ENCODE data around the gene HOXA3.
A peak's percentile ranks its signal among the peaks of the same experiment; 100 is the strongest.

The HOXA3 gene

GRCh38 chr7:27175626-27176523 lies 23.5 kb upstream of the HOXA3 start:
- no peaks in the 10 kb centered on the region for H3K9me3 ChIP-seq (ENCODE audit: control insufficient read depth, insufficient read depth, low read length)
- H3F3A ChIP-seq (ENCODE audit: control insufficient read depth, insufficient read depth) = peaks cover 3% of the 10 kb centered on the region; the same call in 1 of the 2 replicates
- peaks cover 53% of the 10 kb centered on the region for H3K27me3 ChIP-seq (ENCODE audit: control insufficient read depth, low read length)
- H3K9me2 ChIP-seq (replicated peaks; ENCODE audit: control insufficient read depth, low read length) = no peaks in the 10 kb centered on the region
- H3K4me2 ChIP-seq (ENCODE audit: low read length) = no peak overlapping the region
- H3K4me1 ChIP-seq (ENCODE audit: control insufficient read depth, low read length) = peaks cover 20% of the 10 kb centered on the region
- H3K36me3 ChIP-seq (ENCODE audit: control insufficient read depth, low read length) = no peaks in the 10 kb centered on the region
- no peak overlapping the region for H3K27ac ChIP-seq (ENCODE audit: low read depth, low read length)
- no peak overlapping the region for H3K4me3 ChIP-seq (ENCODE audit: low read length)
- TF ChIP-seq EZH2phosphoT487 (IDR thresholded peaks at IDR 0.05; ENCODE audit: borderline replicate concordance, low read length) = no peak
- TF ChIP-seq CTCF (IDR thresholded peaks at IDR 0.05; ENCODE audit: low read depth, low read length, poor library complexity, severe bottlenecking) = no peak
- no peaks in the 10 kb centered on the region for H3K79me2 ChIP-seq (ENCODE audit: control insufficient read depth, low read length)
- peaks cover under 1% of the 10 kb centered on the region; the same call in 1 of the 2 replicates for H4K20me1 ChIP-seq (ENCODE audit: control insufficient read depth, insufficient read depth, low read depth, low read length)

- H3K27ac ChIP-seq (ENCODE audit: low read depth, low read length) = no peak overlapping the region
- no peaks in the 10 kb centered on the region for H3K9me2 ChIP-seq (replicated peaks; ENCODE audit: control insufficient read depth, low read length)
- H4K20me1 ChIP-seq (ENCODE audit: control insufficient read depth, insufficient read depth, low read depth, low read length) = peaks cover 4% of the 10 kb centered on the region; the same call in 1 of the 2 replicates
- no peaks in the 10 kb centered on the region for H3K36me3 ChIP-seq (ENCODE audit: control insufficient read depth, low read length)
- no peaks in the 10 kb centered on the region for H3K79me2 ChIP-seq (ENCODE audit: control insufficient read depth, low read length)
- peaks cover 19% of the 10 kb centered on the region for H3K4me1 ChIP-seq (ENCODE audit: control insufficient read depth, low read length)
- no peak overlapping the region for H3K4me2 ChIP-seq (ENCODE audit: low read length)
- H3K27me3 ChIP-seq (ENCODE audit: control insufficient read depth, low read length) = peaks cover 55% of the 10 kb centered on the region
- H3K4me3 ChIP-seq (ENCODE audit: low read length) = no peak overlapping the region
- no peaks in the 10 kb centered on the region for H3K9me3 ChIP-seq (ENCODE audit: control insufficient read depth, insufficient read depth, low read length)
- H3F3A ChIP-seq (ENCODE audit: control insufficient read depth, insufficient read depth) = peaks cover 10% of the 10 kb centered on the region
- TF ChIP-seq CTCF (IDR thresholded peaks at IDR 0.05; ENCODE audit: low read depth, low read length, poor library complexity, severe bottlenecking) = no peak
- TF ChIP-seq EZH2phosphoT487 (IDR thresholded peaks at IDR 0.05; ENCODE audit: borderline replicate concordance, low read length) = no peak
Measured at GRCh38 chr7:27174874-27175625, 22.7 kb upstream of the HOXA3 start.

- peaks cover 5% of the 10 kb centered on the region; the same call in 1 of the 2 replicates for H4K20me1 ChIP-seq (ENCODE audit: control insufficient read depth, insufficient read depth, low read depth, low read length)
Measured at GRCh38 chr7:27173956-27174873, 21.8 kb upstream of the HOXA3 start, which contains the start of gene HOXA10. Gene HOXA10, minus strand, starts transcription at chr7:27174320. Its CDS starts 14 bp downstream, at chr7:27174306.

More at GRCh38 chr7:27173956-27174873, 21.8 kb upstream of the HOXA3 start, which contains the start of gene HOXA10:
- Histone ChIP-seq H3K79me2 (ENCODE audit: control insufficient read depth, low read length) (no peaks in the 10 kb centered on the region), H3K27ac (ENCODE audit: low read depth, low read length) (no peak within 1 kb of the TSS), H3K9me3 (ENCODE audit: control insufficient read depth, insufficient read depth, low read length) (no peaks in the 10 kb centered on the region), H3K27me3 (ENCODE audit: control insufficient read depth, low read length) (peaks cover 61% of the 10 kb centered on the region), H3K36me3 (ENCODE audit: control insufficient read depth, low read length) (no peaks in the 10 kb centered on the region), H3K4me2 (ENCODE audit: low read length) (peak within 1 kb of the TSS; percentile 73), H3K4me3 (ENCODE audit: low read length) (peak within 1 kb of the TSS; percentile 66), H3F3A (ENCODE audit: control insufficient read depth, insufficient read depth) (peaks cover 10% of the 10 kb centered on the region), H3K9me2 (replicated peaks; ENCODE audit: control insufficient read depth, low read length) (no peaks in the 10 kb centered on the region), H3K4me1 (ENCODE audit: control insufficient read depth, low read length) (peaks cover 13% of the 10 kb centered on the region)
- no peak for TF ChIP-seq EZH2phosphoT487 (IDR thresholded peaks at IDR 0.05; ENCODE audit: borderline replicate concordance, low read length)
- TF ChIP-seq CTCF (IDR thresholded peaks at IDR 0.05; ENCODE audit: low read depth, low read length, poor library complexity, severe bottlenecking) = no peak

Data from DOHH2 (cell line).